ENCODE results near the gene IL17RD.

Gene IL17RD

GRCh38 chr3:57062101-57062631, 103.0 kb downstream of the IL17RD start:
- DNase-seq, result no peak

GRCh38 chr3:57061556-57061955, 103.6 kb downstream of the IL17RD start:
- no peak for DNase-seq

GRCh38 chr3:57060089-57060821, 104.9 kb downstream of the IL17RD start, which contains the start of gene SPATA12:
Gene SPATA12 (plus strand): TSS chr3:57060664. CDS start chr3:57073695, 13,031 bp downstream.
- peak; percentile 60 for DNase-seq

GRCh38 chr3:57059411-57059810, 105.7 kb downstream of the IL17RD start:
- no peak for DNase-seq

- no peak for DNase-seq
Observed at GRCh38 chr3:57057351-57057750, 107.8 kb downstream of the IL17RD start.

DNA sequence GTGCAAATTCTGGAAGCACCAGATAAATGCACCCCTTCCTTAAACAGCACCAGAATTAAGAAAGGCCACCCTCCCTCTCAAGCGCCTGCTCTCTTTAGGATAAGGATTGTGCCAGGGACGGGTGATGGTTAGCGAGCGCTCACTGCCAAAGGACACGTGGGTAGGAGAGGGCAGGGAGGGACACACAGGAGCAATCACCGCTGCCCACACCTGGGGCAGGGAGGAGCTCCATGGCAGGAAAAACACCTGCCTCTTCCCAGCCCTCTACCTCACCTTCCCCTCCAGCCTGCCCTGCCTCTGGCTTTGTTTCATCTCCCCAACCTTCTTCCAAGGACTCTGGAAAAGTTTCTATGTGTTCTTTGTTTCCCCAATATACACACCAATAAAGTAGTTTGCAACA, 112.0 kb downstream of the IL17RD start:
- DNase-seq, result no peak

DNA sequence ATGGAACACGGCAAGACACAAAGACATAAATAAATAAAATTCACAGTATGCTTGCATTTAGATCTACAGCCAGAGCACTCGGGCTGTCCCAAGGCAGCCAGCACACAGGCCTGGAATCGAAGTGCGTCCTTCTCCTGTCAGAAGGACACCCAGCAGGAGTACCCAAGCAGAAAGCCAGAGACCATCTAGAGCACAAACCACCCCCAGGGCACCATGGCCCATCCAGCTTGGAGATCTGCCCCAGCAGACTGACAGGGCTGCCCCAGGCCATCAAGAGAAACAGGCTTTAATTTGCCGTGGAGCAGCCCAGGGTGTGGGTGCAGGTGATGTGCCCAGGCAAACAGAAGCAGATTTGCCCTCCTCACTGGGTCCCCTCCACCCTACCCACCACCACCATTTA, 112.5 kb downstream of the IL17RD start:
- no peak for DNase-seq

GRCh38 chr3:57048728-57049127, 116.4 kb downstream of the IL17RD start:
- no peak for DNase-seq

DNA sequence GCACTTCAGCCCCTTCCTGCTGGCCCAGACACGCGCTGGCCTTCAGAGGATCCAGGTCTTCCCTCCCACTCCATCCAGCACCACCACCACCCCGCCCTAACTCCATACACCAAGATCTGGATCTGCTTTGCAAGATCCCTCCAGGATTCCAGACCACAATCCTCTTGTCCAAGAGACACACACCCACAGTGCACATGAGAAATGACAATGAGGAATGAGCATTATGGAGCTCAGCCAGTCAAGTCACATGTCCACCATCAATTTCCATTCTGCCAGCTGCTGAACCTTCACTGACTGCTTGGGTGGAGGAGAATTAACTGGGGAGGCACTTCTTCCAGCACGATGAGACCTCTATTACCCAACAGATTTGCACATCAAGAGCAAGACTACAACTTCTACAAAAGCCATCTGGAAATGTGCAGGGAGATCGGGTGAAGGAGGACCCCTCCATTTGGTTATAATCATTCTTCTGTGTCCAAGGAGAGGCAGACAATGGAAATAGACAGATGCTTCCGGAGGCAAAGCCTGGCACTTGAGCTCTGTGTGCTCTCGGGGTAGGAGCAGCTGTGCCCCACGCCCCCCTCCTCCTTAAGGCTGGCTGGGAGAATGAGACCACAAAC, 117.0 kb downstream of the IL17RD start:
- no peak for DNase-seq

- no peak for DNase-seq
Observed at GRCh38 chr3:57046101-57046765, 118.9 kb downstream of the IL17RD start.

DNA sequence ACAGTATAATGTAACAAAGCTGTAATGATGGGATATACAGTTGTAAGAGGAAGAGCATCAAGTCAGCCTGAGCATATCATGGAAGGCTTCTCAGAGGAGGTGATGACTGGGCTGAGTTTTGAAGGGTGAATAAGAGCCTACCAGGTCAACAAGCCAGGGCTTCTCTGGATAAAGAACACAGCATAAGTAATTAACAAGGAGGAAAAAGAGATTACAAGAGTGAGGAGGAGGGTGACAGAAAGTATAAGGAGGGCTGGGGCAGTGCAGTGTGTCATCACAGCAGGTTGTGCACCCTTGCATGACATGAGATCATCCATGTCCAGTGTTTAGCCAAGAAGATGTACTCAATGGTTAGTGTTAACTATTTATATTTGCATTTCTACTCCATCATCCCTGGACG, 121.6 kb downstream of the IL17RD start:
- no peak for DNase-seq

DNA sequence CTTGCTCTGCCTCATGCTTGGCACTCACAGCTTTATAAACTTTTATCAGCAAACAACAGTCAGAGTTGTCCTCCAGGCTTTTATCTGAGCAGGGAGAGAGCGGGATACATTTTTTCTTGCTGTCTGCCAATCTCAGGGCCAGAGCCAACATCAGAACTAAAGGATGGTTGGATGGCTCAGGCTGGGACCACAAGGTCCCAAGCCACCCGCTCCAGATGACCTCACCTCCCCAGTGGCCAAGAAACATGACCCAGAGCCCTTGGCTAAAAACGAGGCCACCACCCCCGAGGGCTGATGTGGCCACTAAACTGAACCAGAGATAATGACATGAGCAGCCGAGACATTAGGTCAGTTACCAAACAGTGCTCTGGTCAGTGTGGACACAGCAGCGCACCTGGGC, 123.5 kb downstream of the IL17RD start:
- DNase-seq, result no peak

Data from T1000 (cell line).